ENCODE data around the gene GRIA4.

Gene GRIA4

DNA sequence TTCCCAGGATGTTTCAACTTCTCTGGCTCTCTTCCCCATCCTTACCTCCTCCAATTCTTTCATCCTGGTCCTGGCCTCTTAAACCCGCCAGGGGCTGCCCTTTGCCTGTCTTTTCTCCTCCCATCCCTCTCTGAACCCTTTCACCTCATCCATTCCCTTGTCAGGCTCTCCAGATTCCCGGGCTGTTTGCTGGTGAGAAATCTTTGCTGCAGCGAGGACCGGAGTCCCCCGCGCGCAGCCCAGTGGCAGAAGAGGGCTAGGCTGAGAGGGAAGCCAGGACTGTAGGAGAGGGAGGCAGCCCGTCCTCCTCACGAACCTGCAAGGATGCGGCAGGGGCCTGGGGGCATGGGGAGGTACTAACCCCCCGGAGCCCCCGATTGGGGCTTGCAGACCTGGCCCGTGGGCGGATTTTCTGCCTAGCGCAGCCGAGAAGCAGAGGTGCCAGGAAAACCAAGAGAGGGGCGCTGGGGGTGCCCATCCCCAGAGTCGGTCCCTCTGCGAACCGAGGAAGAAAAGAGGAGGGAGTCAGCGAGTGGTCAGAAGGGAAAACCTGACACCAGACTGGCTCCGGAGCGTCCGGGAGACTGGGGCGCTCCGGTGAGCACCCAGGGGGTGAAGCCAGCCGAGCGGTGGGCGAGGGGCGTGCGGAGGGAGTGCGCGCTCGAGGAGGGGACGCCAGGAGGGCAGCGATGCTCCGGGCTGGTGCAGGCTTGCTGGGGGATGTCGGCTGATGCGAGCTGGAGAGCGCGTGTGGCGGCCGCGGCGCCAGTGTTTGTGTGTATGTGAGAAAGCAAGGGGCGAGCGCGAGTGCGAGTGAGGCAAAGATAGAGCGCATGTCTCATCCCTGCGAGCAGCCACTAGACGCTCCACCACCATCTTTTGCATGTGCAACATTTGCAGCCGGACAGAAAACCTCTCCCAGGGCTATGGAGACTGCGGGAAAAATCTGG is at the start of gene GRIA4:
Gene GRIA4, plus strand, starts transcription at position 242 of the 950 bp plus-strand sequence. CDS start 925 bp downstream, outside the sequence.
- DNase-seq: peak; percentile 81

DNA sequence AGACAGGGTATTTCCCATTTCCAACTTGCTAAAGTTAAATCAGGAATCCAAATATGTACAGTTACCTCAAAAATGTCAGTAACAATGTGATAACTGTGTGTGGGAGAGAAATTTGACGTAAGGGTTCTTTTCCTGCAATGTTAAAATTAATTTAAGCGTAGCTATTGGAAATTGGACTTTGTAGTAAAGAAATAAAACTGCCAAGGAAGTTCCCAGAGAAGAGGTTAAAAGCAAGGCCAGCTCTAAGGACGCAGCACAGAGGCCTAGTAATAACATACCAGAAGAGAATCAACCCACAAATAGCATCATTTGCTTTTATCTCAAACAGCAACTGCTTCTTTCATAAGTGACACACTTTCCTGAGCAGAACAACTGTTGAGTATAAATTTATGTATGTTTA is 36.8 kb upstream of the GRIA4 start:
- no peak for DNase-seq

DNA sequence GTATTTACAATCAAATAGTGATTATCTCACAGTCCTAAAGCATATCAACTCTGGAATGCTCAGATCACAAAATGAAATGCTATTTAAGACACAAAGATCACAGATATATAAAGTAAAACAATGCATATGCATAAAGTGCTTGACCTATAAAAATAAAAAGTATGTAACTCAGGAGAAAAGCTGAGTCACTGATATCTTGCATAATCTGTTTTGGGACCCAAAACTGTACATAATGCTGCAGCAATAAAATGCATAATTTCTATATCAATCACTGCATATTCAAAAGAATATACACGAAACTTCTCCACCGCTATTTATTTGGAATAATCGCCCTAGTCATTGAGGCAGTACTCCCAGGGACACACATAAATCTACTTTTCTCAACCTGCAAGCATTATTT is 34.9 kb upstream of the GRIA4 start:
- no peak for DNase-seq

DNA sequence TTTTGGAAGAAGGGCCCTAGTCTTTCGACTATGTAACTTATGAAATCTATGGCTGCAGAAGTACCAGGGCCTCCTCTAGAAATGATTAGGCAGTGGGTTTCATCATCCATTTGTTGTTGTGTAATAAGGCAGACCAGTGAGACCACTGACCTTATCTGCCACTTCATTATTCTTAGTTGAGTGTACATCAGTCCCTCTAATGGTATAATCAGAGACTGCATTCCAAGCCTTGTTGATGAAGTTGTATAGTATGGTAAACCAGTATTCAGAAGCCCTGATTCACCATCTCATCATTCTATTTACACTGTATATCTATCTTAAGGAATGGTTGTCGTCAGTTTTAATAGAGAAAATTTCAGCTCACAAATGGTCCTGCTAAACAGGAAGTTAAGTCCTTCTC is 32.2 kb upstream of the GRIA4 start:
- no peak for DNase-seq

DNA sequence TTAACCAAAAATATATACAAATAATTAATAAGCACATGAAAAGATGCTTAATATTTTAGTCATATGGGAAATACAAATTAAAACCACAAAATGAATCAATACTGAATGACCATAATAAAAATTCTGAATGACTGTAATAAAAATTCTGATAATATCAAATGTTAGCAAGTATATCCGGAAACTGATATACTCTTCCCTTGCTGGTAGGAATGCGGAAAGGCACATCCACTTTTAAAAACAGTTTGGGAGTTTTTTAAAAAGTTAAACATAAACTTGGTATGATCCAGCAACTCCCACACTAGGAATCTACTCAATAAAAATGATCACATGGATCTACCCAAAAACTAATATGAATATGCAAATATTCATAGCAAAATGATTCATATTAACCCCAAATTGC is 30.8 kb upstream of the GRIA4 start:
- no peak for DNase-seq

DNA sequence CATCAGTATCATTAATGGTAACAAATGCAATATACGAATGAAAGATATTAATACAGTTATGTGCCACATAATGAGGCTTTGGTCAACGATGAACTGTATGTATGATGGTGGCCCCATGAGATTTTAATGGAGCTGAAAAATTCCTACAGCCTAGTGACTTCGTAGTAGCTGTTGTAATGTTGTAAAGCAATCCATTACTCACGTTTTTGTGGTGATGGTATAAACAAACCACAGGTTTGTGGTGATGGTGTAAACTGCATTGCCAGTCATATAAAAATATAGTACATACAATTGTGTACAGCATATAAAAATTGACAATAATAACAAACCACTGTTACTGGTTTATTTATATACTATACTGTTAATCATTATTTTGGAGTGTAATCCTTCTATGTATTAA is 27.4 kb upstream of the GRIA4 start:
- no peak for DNase-seq

DNA sequence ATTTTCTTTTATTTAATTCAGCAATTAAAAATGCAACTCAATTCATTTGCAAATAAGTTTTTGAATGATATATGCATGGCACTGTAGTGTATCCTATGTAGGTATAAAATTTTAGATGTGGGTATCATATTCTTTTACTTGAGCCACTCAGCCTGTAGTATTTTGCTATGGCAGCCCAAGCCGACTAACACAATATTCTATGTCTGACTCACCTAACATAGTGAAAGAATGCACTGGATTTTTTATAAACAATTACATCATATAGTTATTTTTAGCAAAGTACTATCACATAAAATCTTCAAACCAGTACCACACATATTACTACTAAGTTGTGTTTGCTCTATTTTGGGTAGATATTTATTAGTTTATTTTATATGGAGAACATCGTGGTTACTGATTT is 21.9 kb upstream of the GRIA4 start:
- no peak for DNase-seq

DNA sequence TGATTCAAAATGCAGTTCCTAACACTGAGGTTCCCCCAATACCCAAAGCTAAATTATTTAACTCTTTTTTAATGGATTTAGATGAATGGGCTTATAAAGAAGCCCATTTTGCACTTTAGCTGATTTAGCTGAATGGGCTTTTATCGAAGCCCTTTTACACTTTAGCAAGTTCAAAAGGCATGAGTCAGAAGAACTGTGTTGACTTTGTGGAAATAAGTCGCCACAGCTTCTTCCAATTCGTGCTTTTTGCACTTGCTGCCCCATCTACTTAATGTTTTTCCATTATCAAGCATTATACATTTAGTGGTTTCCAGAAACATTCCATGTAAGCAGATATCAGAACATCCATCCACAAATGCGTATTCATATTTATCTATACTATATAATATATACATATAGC is 20.5 kb upstream of the GRIA4 start:
- DNase-seq: no peak

DNA sequence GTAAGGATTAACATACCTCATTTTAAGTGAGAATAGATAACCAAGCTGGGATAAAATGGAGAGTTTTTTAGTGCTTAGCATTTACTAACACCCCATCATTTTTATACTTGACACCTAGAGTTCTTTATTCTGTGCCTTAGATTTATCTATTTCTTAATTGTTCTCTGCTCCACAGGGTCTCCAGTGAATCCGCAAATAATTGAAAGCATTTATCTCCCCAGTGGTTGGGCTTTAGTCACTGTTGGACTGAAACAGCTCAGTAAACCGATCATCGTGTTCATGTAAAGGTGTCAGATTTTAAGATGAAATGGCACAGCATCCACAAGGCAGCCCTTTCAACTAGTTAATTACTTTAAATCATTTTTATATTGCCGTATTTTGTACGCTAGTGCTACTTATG is 17.8 kb upstream of the GRIA4 start:
- no peak for DNase-seq

DNA sequence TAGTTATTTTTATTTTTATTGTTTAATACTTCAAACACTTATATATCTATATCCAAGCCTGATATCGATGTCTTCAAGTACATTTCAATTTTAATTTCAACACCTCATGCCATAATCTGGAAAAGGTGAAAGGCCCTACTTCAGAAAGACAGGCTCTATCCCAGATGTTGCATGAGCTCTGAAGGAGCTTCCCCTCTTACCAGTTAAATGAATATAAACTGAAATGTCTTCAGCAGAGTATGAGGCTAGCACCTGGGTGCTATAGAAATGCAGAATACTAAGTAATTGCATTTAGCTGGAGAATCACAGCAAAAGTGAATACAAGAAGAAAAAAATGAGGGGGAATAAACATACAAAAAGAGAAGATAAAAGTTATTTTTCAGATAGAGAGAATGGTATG is 11.5 kb upstream of the GRIA4 start:
- no peak for DNase-seq

DNA sequence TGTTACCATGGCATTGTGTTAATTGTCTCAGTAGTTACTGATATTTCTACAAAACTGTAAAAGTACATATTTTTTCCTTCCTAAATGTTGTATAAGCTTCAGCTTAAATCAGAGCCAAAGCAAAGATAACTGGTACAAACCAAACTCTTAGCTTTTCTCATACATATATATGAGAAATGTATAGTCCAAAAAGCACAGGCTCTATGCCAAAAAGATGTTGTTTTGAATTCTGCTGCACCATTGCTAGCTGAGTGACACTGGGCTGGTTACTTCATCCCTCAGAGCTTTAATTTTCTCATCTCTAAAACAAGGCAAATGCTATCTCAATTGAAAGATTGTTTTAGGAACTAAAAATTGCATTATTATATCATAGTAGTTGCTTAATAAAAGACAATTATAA is 6.7 kb upstream of the GRIA4 start:
- no peak for DNase-seq

DNA sequence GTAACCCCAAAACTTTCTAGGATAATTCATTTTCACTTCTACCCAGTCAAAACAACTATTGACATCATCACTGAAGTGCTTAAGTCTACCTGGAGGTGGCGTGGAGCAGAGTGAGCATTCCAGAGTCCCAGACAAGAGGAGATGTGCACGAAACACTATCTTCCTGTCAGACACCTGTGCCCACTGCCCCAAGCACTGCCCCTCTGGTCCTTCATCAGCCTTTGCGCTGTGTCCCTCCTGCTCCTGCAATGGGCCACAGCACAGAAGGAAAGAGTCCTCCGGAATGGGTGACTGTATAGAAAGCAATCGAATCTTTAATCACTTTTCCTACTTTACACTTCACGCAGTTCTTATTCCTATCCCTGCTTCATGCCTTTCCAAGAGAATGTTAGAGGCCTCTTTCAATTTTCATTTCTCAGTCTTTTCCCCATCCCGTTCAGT is 512 bp upstream of the GRIA4 start:
- DNase-seq: peak; percentile 68

DNA sequence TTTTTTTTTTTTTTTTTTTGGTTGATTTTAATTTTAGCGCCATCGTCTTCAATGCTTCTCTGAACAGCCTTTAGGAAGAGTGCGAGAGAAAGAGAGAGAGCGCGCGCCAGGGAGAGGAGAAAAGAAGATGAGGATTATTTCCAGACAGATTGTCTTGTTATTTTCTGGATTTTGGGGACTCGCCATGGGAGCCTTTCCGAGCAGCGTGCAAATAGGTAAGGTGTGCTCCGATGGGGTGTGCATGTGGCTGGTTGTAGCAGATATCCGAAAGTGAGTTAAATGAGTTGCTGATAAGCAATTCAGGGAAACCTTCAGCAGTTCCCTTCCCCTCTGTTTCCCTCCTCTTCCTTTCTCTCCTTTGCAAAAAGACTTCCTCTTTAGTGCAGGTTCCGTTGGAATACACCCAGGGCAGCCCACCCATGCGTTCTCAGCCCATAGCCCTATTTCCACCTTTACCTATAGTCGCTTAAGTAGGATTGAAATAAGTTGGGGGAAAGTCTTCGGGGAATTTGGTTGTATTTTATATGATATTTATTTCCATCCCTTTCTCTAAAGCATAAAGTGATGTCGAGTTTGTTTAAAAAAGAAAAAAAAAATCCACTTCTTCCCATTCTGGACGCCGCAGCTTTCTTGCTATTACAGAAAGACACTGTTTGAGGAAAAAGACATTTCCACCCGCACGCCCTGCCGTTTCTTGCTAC is 1.1 kb downstream of the GRIA4 start:
- DNase-seq: no peak

DNA sequence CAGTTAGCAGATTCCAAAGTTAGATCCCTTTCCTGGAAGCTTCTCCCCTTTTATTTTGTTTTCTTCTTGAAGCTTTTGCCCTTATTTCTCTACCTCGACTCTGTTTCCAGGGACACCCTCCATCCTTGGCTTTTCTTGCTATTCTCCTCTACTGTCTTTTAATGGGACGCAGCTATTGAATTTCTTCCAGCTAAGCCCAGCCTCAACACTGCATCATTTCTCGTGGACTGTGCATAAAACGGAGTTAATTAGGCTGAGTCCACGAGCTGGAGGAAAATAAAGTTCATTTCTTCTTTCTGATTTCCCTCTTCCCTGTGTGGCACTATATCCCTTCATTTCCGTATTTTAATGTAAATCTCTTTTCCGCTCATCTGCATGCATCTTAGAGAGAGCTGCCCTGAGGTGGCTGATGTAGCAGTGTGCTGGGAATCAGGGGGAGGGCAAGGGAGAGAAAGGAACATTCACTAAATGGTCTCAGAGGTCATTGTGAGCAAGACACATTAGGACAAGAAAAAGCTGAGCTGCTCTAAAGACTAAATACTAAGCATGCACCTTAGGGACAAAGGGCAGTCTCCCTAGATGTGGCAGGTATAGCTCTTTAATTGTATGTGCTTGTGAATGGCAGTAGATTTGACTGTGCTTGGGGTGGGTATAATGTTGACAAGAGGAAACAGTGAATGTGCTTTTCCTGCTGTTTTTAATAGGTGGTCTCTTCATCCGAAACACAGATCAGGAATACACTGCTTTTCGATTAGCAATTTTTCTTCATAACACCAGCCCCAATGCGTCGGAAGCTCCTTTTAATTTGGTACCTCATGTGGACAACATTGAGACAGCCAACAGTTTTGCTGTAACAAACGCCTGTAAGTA is 1.9 kb downstream of the GRIA4 start:
- no peak for DNase-seq

DNA sequence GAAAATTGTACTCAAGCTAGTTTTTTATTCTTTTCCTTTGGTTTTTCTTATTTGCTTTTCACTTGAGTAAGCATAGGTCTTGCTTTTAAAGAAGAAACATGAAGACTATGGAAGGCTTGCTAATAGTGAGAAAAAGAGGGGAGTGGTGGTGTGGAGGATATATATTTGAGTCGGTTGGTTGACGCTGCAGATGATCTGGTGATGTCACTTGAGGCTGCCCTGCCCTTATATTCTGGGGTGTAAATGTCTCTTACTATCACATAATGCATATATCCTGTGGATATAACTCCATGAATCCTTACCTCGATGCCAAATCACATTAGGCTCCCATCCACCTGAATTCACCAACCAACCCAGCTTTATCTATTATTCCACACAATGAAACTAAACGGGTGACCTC is 2.9 kb downstream of the GRIA4 start:
- DNase-seq: no peak

DNA sequence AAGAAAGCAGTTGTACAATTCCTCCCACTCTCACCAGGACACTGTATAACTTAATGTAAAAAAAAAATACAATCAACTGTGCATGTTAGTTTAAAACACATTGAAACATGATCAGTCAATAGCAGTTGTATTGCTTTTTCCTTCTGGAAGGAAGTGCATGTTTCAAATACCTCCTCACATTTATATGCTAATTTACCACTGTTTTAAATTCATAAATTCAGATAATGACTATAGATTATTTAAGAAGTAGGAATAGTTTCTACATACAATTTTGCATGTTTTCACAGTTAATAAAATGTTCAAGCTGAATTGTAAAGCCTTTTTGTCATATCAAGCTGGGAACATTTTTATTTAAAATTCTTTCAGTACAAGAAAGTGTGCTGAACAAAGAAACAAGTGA is 3.3 kb downstream of the GRIA4 start:
- DNase-seq: no peak

DNA sequence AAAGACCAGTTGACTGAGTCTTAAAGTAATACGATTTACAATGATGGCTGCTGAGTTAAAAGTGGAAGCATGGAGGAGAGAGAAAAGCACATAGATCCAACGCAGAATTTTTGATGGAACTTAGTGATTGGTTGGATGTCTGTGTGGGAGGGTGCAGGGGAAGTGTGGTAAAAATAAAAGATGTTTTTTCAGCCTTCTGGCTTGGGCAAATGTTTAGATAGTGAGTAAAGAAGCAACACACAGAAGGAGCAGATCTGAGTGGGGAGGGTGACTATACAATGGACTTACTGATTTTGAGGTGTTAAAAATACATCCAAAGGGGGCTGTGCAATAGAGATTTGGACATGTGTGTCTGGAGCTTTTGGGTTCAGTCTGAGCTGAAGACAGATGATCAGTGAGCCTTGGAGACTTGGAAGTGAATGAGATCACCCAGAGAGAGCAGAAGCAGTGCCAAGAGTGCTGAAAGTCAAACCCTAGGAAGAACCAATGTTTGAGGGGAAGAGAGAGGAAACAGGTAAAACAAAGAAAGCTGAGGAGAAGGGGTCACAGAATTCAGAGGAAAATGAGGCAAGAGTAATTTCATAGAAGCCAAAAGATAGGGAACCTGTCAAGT is 8.6 kb downstream of the GRIA4 start:
- DNase-seq: no peak

DNA sequence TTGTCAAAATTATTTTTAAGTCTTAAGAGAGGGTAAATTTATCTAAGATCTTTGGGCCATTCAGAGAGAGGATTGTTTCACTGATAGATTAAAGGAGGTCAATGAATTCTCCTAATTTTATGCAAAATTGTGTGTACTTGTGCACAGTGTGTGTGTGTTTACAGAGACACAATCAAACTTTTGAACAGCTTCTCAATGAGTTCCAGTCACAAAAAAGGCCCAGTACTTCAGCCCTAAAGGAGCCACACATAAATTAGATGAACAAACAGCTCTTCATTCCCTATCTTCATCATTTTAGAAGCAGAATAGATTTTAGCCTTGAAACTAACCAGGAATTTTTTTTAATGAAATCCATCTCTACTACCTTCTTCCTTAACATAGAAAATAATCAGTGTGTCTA is 9.7 kb downstream of the GRIA4 start:
- no peak for DNase-seq

DNA sequence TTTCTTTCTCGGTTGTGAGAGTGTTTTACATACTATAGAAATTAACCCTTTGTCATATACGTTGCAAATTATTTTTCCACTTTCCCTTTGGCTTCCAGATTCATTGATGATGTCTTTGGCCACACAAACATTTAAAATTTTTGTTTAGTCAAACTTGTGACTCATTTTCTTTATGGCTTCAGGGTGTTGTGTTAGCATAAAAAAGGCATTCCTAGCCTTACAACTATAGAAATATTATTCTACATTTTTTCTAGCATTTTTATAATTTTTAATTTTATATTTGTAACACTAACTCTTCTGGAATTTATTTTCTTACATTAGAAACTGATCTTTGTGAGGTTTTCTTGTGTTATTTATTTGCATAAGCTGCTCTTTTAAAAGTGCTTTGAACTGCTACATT is 12.1 kb downstream of the GRIA4 start:
- DNase-seq: no peak

DNA sequence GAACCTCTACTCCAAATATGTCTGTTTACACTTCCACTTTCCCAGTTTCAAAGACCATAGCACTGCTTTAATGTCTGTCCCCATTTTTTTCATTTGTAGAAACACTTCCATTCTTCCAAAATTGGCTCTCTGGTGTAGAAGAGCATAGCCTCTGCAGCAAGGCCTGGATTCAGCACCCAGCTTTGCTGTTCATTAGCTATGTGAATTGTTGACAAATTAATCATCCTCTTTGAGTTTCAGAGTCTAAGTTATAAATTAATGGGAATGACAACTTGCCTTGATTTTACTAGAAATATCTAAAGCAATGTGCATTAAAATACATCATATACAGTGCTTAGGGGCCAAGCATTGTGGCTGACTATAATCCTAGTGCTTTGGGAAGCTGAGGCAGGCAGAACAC is 22.4 kb downstream of the GRIA4 start:
- DNase-seq: no peak

DNA sequence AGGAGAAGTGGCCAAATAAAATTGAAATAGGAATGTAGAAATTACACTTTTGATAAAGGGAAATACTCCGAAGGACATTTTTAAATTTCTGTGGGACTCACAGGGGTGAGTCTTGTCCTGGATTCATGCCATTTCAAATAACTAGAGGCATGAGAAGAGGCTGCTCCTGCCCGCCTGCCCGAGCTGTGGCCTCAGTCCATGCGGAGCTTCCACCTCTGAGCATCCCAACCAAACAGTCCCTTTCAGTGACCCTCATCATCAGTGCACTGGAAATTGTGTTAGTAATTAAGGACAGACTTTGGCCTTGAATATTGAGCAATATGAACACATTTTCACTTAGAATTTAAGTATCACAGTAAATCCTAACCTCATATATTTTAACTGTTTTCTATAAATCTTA is 25.6 kb downstream of the GRIA4 start:
- DNase-seq: no peak

DNA sequence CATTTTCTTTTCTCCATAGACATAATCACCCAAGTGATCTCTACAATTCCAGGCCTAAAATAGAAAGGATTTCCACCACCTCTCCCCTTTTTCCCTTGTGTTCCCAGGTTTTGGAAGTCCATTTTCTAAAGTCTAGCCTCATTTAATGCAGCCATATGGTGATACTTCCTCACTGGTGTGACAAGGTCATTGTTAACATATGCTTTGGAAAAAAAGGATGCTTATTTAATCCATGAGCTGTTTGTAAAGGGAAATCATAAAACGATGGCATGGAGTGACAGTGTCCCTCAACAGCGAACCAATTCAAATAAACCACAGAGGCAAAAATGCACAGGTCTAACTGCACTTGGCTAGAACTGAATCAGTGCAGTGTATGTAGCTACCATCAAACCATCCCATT is 26.6 kb downstream of the GRIA4 start:
- no peak for DNase-seq

DNA sequence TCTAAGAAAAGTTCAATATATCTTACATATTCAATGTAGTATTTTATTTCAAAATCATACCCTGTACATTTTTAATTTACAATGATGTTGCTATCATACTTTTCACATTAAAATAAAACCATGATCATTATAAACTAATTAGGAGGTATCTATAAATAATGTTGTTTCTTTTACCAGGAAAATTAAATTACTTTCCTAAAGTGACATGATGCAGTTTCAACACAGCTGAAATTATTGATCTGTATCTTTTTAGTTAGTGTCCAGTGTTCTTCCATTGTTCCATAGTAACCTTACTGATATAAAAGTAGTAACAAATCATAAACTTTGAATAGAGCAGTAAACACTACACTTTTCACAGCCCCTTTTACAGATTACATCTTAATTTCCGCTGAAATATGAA is 29.7 kb downstream of the GRIA4 start:
- no peak for DNase-seq

Measured in islet precursor cell (in vitro differentiated cells).